GM23338 (cell line): ENCODE data around the gene ZNF282. TPM values are rescaled to one million over a fixed set of nuclear protein-coding genes. Genes with fewer than 3 reads are reported as not detected.

Experiments used
- ATAC-seq: fragments of 200-7000 bp; cut with Tn5 transposase; 3 replicates; pipeline ENCODE4 v1.9.1; 2020
- DNase-seq: peaks from one replicate; pipeline ENCODE4 v3.0.0-alpha.2; 2015; ENCODE audit warnings: low spot score
- H2AFZ ChIP-seq: fragments of 200-600 bp; sonication (generic); 2 replicates; pipeline ENCODE4 v1.8.0; 2016; ENCODE audit warnings: antibody characterized with exemption, mild to moderate bottlenecking, moderate library complexity
- H3F3A ChIP-seq: fragments of 200-600 bp; sonication (generic); replicated peaks from 2 replicates; pipeline ENCODE4 v1.8.0; 2017; ENCODE audit warnings: antibody characterized with exemption, mixed run types, low read depth
- H3K27ac ChIP-seq: fragments of 200-600 bp; sonication (generic); 2 replicates; pipeline ENCODE4 v1.6.1; 2016; ENCODE audit warnings: low read depth
- H3K27me3 ChIP-seq: fragments of 200-600 bp; sonication (generic); 2 replicates; pipeline ENCODE4 v1.8.0; 2016; ENCODE audit warnings: mild to moderate bottlenecking, mixed run types, moderate library complexity; ENCODE audit not compliant: insufficient read depth
- H3K36me3 ChIP-seq: fragments of 200-600 bp; sonication (generic); 2 replicates; pipeline ENCODE4 v1.8.0; 2016; ENCODE audit warnings: mild to moderate bottlenecking; ENCODE audit not compliant: insufficient read depth
- H3K4me1 ChIP-seq: fragments of 200-600 bp; sonication (generic); 2 replicates; pipeline ENCODE4 v1.8.0; 2016; ENCODE audit warnings: mild to moderate bottlenecking, moderate library complexity; ENCODE audit not compliant: insufficient read depth
- H3K4me2 ChIP-seq: fragments of 200-600 bp; sonication (generic); 2 replicates; pipeline ENCODE4 v1.7.1; 2017; ENCODE audit warnings: mixed run types
- H3K4me3 ChIP-seq: fragments of 200-600 bp; sonication (generic); 2 replicates; pipeline ENCODE4 v1.6.1; 2016; ENCODE audit warnings: mixed run types
- H3K79me2 ChIP-seq: fragments of 200-600 bp; sonication (generic); replicated peaks from 2 replicates; pipeline ENCODE4 v1.8.0; 2017; ENCODE audit warnings: mild to moderate bottlenecking; ENCODE audit not compliant: insufficient read depth
- H3K9me2 ChIP-seq: fragments of 200-600 bp; sonication (generic); 2 replicates; pipeline ENCODE4 v1.8.0; 2017; ENCODE audit not compliant: insufficient read depth
- H4K20me1 ChIP-seq: fragments of 200-600 bp; sonication (generic); replicated peaks from 2 replicates; pipeline ENCODE4 v1.8.0; 2017; ENCODE audit warnings: mild to moderate bottlenecking; ENCODE audit not compliant: insufficient read depth
- H3K27ac Mint-ChIP-seq: 2 replicates; pipeline ENCODE4 v1.8.0; 2020; ENCODE audit warnings: inconsistent platforms, mild to moderate bottlenecking, moderate library complexity, mixed read lengths
- H3K27me3 Mint-ChIP-seq: 3 replicates; pipeline ENCODE4 v1.8.0; 2022; ENCODE audit warnings: low read depth, mild to moderate bottlenecking, moderate library complexity, mixed read lengths, inconsistent platforms; ENCODE audit not compliant: insufficient read depth, poor library complexity
- H3K36me3 Mint-ChIP-seq: 3 replicates; pipeline ENCODE4 v1.8.0; 2021; ENCODE audit warnings: low read depth, mild to moderate bottlenecking, inconsistent platforms, moderate library complexity, mixed read lengths
- H3K4me1 Mint-ChIP-seq: 3 replicates; pipeline ENCODE4 v1.8.0; 2020; ENCODE audit warnings: mild to moderate bottlenecking, inconsistent platforms, mixed read lengths
- H3K4me3 Mint-ChIP-seq: 3 replicates; pipeline ENCODE4 v1.8.0; 2021; ENCODE audit warnings: moderate library complexity, mild to moderate bottlenecking, inconsistent platforms, mixed read lengths
- H3K9me3 Mint-ChIP-seq: 3 replicates; pipeline ENCODE4 v1.8.0; 2020; ENCODE audit warnings: moderate library complexity, mild to moderate bottlenecking, inconsistent platforms, mixed read lengths
- CREB1 ChIP-seq: fragments of 250-450 bp; sonication (Bioruptor Pico); IDR thresholded peaks from 2 replicates; pipeline ENCODE4 v1.5.0; 2020; ENCODE audit warnings: low read depth, mild to moderate bottlenecking, moderate library complexity
- CTCF ChIP-seq, 2 experiments: fragments of 200-600 bp in 1 of 2; sonication (generic) in 1 of 2; conservative IDR thresholded peaks; 2 replicates each; pipeline versions ENCODE4 v1.5.1 to v1.6.1; 2016 to 2017; ENCODE audit warnings: antibody characterized with exemption in 2 of 2, low read depth in 2 of 2, mild to moderate bottlenecking in 2 of 2, moderate library complexity in 1 of 2
- ETS1 ChIP-seq: IDR thresholded peaks from 2 replicates; pipeline ENCODE4 v1.6.1; 2016; ENCODE audit warnings: antibody characterized with exemption
- EZH2 ChIP-seq: fragments of 200-600 bp; sonication (generic); IDR thresholded peaks from one replicate; pipeline ENCODE4 v1.8.0; 2017; ENCODE audit warnings: antibody characterized with exemption, mild to moderate bottlenecking, low read depth; ENCODE audit not compliant: unreplicated experiment
- EZH2phosphoT487 ChIP-seq: fragments of 200-600 bp; sonication (generic); IDR thresholded peaks from one replicate; pipeline ENCODE4 v1.8.1; 2018; ENCODE audit warnings: antibody characterized with exemption; ENCODE audit not compliant: unreplicated experiment
- JUNB ChIP-seq: IDR thresholded peaks from one replicate; pipeline ENCODE4 v1.6.1; 2016; ENCODE audit warnings: antibody characterized with exemption; ENCODE audit not compliant: unreplicated experiment
- NANOG ChIP-seq: IDR thresholded peaks from 2 replicates; pipeline ENCODE4 v1.6.1; 2016; ENCODE audit warnings: antibody characterized with exemption, borderline replicate concordance
- POLR2AphosphoS5 ChIP-seq: IDR thresholded peaks from 2 replicates; pipeline ENCODE4 v1.6.1; 2016; ENCODE audit warnings: antibody characterized with exemption, low read depth
- REST ChIP-seq: IDR thresholded peaks from one replicate; pipeline ENCODE4 v1.6.1; 2018; ENCODE audit warnings: antibody characterized with exemption; ENCODE audit not compliant: unreplicated experiment
- STAT1 ChIP-seq: IDR thresholded peaks from one replicate; pipeline ENCODE4 v1.6.1; 2016; ENCODE audit warnings: antibody characterized with exemption; ENCODE audit not compliant: unreplicated experiment
- ZNF114 ChIP-seq: fragments of 250-450 bp; sonication (Bioruptor Pico); IDR thresholded peaks from 2 replicates; pipeline ENCODE4 v1.5.0; 2020; ENCODE audit warnings: mild to moderate bottlenecking, moderate library complexity
- ZNF331 ChIP-seq: fragments of 250-450 bp; sonication (Bioruptor Pico); IDR thresholded peaks from 2 replicates; pipeline ENCODE4 v1.5.0; 2020; ENCODE audit warnings: low read depth, mild to moderate bottlenecking, moderate library complexity
- ZNF462 ChIP-seq: fragments of 250-450 bp; sonication (Bioruptor Pico); IDR thresholded peaks from 2 replicates; pipeline ENCODE4 v1.5.0; 2020; ENCODE audit warnings: mild to moderate bottlenecking, moderate library complexity
- polyA plus RNA-seq: library from polyadenylated mRNA; unstranded; fragments of >200 nt; fragmentation: Nextera tagmentation; extraction: Ambion mirVana; gene quantifications from 2 replicates; pipeline ENCODE4 v1.2.1, GENCODE V29; 2016
- total RNA-seq: library from RNA; depleted of rRNA; stranded (reverse); fragments of >200 nt; shearing (Covaris generic); gene quantifications from 2 replicates; pipeline ENCODE4 v1.2.3, GENCODE V29; 2014

ZNF282 gene
- total and polyA plus RNA-seq, 2 experiments from 2014 or later = 7.2 to 36.3 TPM

- Mint-ChIP-seq H3K4me1 (peaks cover under 1% of the 10 kb centered on the region; the same call in 1 of the 3 replicates), H3K27me3 (no peaks in the 10 kb centered on the region), H3K27ac (no peak overlapping the region), H3K9me3 (peaks cover 7% of the 10 kb centered on the region; the same call in 2 of the 3 replicates), H3K4me3 (no peak overlapping the region), H3K36me3 (peaks cover 20% of the 10 kb centered on the region)
- H2AFZ ChIP-seq = no peak overlapping the region
- peaks cover 25% of the 10 kb centered on the region for H4K20me1 ChIP-seq
- H3K27me3 ChIP-seq = no peaks in the 10 kb centered on the region
- no peak overlapping the region for H3K27ac ChIP-seq
- DNase-seq (no peak), ATAC-seq (no peak)
- no peak overlapping the region for H3K4me2 ChIP-seq
- H3K36me3 ChIP-seq = 0 out of 2 replicates have a peak, but pooled peaks cover 1% of the 10 kb centered on the region
- TF ChIP-seq ZNF462 (CRISPR knock-in tag) (no peak), ZNF331 (no peak), POLR2AphosphoS5 (no peak), JUNB (no peak), CREB1 (CRISPR knock-in tag) (no peak), EZH2 (no peak), NANOG (no peak), STAT1 (no peak), REST (no peak), CTCF (conservative IDR thresholded peaks at IDR 0.05; ENCODE audit: low read depth in 2 of 2) (no peak), EZH2phosphoT487 (no peak), ETS1 (no peak), ZNF114 (no peak)
- H3K4me1 ChIP-seq = 0 out of 2 replicates have a peak, but pooled peaks cover 3% of the 10 kb centered on the region
- no peaks in the 10 kb centered on the region for H3K9me2 ChIP-seq
- no peaks in the 10 kb centered on the region for H3F3A ChIP-seq
- H3K4me3 ChIP-seq = no peak overlapping the region
- H3K79me2 ChIP-seq = peaks cover 85% of the 10 kb centered on the region
Observed at GRCh38 chr7:149245744-149246143, 50.4 kb downstream of the ZNF282 start.
